GM23248 (cell line): ENCODE results near the gene MAPKBP1.

ENCODE experiments used
- EZH2 ChIP-seq: fragments of 200-600 bp; sonication (generic); IDR thresholded peaks from 2 replicates; pipeline ENCODE4 v1.6.1; 2018; ENCODE audit warnings: antibody characterized with exemption, mild to moderate bottlenecking; ENCODE audit not compliant: insufficient read depth, poor library complexity, severe bottlenecking
- EZH2phosphoT487 ChIP-seq: fragments of 200-600 bp; sonication (generic); IDR thresholded peaks from 2 replicates; pipeline ENCODE4 v1.6.1; 2018; ENCODE audit warnings: antibody characterized with exemption, moderate library complexity, mild to moderate bottlenecking, low read depth; ENCODE audit not compliant: insufficient read depth

DNA sequence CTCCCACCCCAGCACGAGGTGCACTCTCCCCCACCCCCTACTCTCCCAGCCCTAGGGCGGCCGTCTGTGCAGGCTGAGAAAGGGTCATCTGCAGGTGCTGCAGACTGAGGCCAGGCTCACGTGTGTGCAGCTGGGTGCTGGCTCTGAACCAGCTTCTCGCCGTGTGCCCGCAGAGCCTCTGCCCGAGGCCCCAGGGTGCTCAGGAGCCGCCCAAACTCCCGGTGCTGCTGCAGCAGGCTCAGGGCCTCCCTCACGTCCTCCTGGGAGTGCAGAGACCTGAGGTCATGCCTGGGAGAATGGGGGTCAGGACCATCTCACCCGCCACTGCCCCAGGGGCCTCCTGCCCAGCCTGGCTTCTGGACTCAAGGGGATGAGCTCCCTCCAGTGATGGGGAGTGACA, 102.4 kb downstream of the MAPKBP1 start:
- TF ChIP-seq EZH2 (no peak), EZH2phosphoT487 (no peak)
